Ishikawa (cell line): ENCODE data around the gene OTOL1.

Experiments used
- CEBPB ChIP-seq: IDR thresholded peaks from 2 replicates; pipeline ENCODE4 v1.6.1; 2012
- CREB1 ChIP-seq: IDR thresholded peaks from 2 replicates; pipeline ENCODE4 v1.6.1; 2012; ENCODE audit warnings: low read depth
- EGR1 ChIP-seq: IDR thresholded peaks from 2 replicates; pipeline ENCODE4 v1.6.1; 2012
- EP300 ChIP-seq: IDR thresholded peaks from 2 replicates; pipeline ENCODE4 v1.6.1; 2012; ENCODE audit warnings: borderline replicate concordance
- FOXM1 ChIP-seq: IDR thresholded peaks from 2 replicates; pipeline ENCODE4 v1.6.1; 2012; ENCODE audit warnings: low read depth, borderline replicate concordance
- NFIC ChIP-seq: IDR thresholded peaks from 2 replicates; pipeline ENCODE4 v1.6.1; 2012
- RAD21 ChIP-seq: IDR thresholded peaks from 2 replicates; pipeline ENCODE4 v1.6.1; 2012; ENCODE audit warnings: low read depth
- TAF1 ChIP-seq: IDR thresholded peaks from 2 replicates; pipeline ENCODE4 v1.6.1; 2012; ENCODE audit warnings: low read depth, mild to moderate bottlenecking
- TCF12 ChIP-seq: IDR thresholded peaks from 2 replicates; pipeline ENCODE4 v1.6.1; 2012; ENCODE audit warnings: low read depth
- TEAD4 ChIP-seq: IDR thresholded peaks from 2 replicates; pipeline ENCODE4 v1.6.1; 2012
- YY1 ChIP-seq: IDR thresholded peaks from 2 replicates; pipeline ENCODE4 v1.6.1; 2012; ENCODE audit warnings: low read depth
- ZBTB7A ChIP-seq: IDR thresholded peaks from 2 replicates; pipeline ENCODE4 v1.6.1; 2012; ENCODE audit warnings: low read depth
- TF ChIP-seq, protein P1 (sequence below): IDR thresholded peaks from 2 replicates; pipeline ENCODE4 v1.6.1; 2012
- TF ChIP-seq, protein P2 (sequence below): IDR thresholded peaks from 2 replicates; pipeline ENCODE4 v1.6.1; 2012; ENCODE audit warnings: low read depth, mild to moderate bottlenecking
- TF ChIP-seq, protein P3 (sequence below): IDR thresholded peaks from 2 replicates; pipeline ENCODE4 v1.6.1; 2012

The OTOL1 gene

DNA sequence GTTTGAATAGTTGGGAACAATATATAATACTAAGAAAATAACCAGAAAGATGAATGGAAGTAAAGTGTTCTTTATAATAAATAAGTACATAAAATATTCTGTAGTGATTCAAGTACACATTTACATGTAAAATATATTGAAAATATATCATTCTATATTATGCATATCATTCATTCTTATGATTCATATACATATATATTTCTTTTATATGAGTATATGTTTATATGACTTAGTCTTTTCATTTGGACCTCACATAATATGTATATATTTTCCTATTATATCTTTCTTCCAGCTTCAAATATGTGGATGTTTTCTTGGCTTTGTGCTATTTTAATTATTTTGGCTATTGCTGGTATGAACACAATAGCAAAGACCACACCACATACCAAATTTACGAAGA, at the start of gene OTOL1:
Gene OTOL1 (plus strand): TSS at position 301 of the 400 bp plus-strand sequence. CDS start 0 bp downstream, at position 301.
- TF ChIP-seq TAF1 (no peak), FOXM1 (no peak), YY1 (no peak), EGR1 (no peak), ZBTB7A (no peak), TCF12 (no peak), CEBPB (no peak), EP300 (no peak), CREB1 (no peak)
- TF ChIP-seq, protein P1, sequence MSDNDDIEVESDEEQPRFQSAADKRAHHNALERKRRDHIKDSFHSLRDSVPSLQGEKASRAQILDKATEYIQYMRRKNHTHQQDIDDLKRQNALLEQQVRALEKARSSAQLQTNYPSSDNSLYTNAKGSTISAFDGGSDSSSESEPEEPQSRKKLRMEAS: no peak
- TF ChIP-seq, protein P2, sequence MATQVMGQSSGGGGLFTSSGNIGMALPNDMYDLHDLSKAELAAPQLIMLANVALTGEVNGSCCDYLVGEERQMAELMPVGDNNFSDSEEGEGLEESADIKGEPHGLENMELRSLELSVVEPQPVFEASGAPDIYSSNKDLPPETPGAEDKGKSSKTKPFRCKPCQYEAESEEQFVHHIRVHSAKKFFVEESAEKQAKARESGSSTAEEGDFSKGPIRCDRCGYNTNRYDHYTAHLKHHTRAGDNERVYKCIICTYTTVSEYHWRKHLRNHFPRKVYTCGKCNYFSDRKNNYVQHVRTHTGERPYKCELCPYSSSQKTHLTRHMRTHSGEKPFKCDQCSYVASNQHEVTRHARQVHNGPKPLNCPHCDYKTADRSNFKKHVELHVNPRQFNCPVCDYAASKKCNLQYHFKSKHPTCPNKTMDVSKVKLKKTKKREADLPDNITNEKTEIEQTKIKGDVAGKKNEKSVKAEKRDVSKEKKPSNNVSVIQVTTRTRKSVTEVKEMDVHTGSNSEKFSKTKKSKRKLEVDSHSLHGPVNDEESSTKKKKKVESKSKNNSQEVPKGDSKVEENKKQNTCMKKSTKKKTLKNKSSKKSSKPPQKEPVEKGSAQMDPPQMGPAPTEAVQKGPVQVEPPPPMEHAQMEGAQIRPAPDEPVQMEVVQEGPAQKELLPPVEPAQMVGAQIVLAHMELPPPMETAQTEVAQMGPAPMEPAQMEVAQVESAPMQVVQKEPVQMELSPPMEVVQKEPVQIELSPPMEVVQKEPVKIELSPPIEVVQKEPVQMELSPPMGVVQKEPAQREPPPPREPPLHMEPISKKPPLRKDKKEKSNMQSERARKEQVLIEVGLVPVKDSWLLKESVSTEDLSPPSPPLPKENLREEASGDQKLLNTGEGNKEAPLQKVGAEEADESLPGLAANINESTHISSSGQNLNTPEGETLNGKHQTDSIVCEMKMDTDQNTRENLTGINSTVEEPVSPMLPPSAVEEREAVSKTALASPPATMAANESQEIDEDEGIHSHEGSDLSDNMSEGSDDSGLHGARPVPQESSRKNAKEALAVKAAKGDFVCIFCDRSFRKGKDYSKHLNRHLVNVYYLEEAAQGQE: no peak

DNA sequence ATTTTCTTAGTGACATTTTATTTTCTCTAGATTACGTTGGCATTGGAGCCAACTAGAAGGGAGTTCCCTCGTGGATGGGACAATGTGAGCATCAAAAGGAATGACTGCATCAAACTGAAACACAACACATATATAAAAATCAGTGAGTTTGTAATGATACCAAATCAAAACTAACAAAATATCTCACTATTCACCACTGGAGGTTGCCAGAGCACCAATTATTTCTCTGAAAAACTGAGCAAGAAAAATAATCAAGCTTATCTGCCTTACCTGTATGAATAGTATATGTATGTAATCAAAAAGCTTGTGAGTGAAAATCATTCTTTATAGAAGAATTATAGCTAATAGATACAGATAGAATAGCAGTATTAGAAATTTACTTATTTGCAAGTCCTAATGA, 46.8 kb upstream of the OTOL1 start:
- TF ChIP-seq CREB1 (no peak), NFIC (no peak), FOXM1 (no peak), YY1 (no peak)
- TF ChIP-seq, protein P2: no peak
- TF ChIP-seq, protein P3, sequence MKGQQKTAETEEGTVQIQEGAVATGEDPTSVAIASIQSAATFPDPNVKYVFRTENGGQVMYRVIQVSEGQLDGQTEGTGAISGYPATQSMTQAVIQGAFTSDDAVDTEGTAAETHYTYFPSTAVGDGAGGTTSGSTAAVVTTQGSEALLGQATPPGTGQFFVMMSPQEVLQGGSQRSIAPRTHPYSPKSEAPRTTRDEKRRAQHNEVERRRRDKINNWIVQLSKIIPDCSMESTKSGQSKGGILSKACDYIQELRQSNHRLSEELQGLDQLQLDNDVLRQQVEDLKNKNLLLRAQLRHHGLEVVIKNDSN: no peak

DNA sequence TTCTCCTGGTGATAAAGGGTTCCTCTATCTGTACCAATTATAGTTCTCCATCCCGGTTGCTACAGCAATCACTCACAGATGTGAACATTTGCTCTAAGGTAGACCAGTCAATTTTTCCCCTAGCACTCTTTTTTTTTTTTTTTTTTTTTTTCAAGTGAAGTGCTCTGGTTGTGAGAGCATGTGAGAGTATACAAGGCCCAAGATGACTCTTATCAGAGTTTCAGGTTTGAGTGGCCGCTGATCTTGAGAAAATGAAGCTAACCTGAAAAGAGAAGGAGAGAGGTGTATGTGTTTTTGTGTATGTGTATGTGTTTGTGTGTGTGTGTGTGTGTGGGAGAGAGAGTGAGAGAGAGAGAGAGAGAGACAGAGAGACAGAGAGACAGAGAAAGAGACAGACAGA, 44.4 kb upstream of the OTOL1 start:
- TF ChIP-seq RAD21: no peak
- TF ChIP-seq, protein P1: no peak
- no peak for TF ChIP-seq CREB1
- no peak for TF ChIP-seq EP300
- no peak for TF ChIP-seq NFIC
- TF ChIP-seq FOXM1: no peak
- TF ChIP-seq EGR1: no peak
- TF ChIP-seq, protein P3: no peak
- no peak for TF ChIP-seq YY1
- TF ChIP-seq, protein P2: no peak
- no peak for TF ChIP-seq ZBTB7A
- TF ChIP-seq TCF12: no peak
- TF ChIP-seq TAF1: no peak
- no peak for TF ChIP-seq CEBPB
- no peak for TF ChIP-seq TEAD4

DNA sequence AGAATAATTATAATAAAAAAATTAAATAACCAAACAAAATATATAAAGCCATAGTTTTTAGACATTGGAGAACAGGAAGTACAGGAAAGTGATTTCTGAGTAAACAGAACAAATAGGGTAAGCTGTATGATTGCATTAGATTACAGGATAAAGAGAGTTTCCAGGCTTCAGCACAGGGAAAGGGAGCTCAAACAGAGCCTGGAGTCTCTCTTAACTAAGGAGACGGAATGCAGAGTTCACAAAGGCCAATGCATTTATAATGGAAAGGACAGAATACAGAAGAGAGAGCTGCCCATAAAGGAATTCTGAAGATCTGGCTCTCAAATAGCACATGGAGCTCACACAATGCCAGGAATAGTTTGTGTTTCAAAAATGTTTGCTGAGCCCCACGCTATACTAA, 42.0 kb upstream of the OTOL1 start:
- TF ChIP-seq EP300: no peak
- TF ChIP-seq, protein P2: no peak
- TF ChIP-seq EGR1: no peak
- TF ChIP-seq, protein P1: no peak
- no peak for TF ChIP-seq RAD21
- no peak for TF ChIP-seq TAF1
- TF ChIP-seq ZBTB7A: no peak
- no peak for TF ChIP-seq TCF12
- TF ChIP-seq, protein P3: no peak
- TF ChIP-seq TEAD4: no peak
